HUES48 (cell line): ENCODE results near the gene SNAPC4.
"Not testable (repeated sequence)": the region's sequence is repeated elsewhere in the genome, so short reads cannot be mapped to it uniquely, and the experiment has no call there.

Source experiments
- H3K27ac ChIP-seq: one replicate; pipeline ENCODE4 v1.7.0; 2013; ENCODE audit warnings: low read depth, low read length, inconsistent platforms
- H3K27me3 ChIP-seq: 2 replicates; pipeline ENCODE4 v1.6.1; 2013; ENCODE audit warnings: mild to moderate bottlenecking, low read length; ENCODE audit not compliant: control insufficient read depth, insufficient read depth
- H3K36me3 ChIP-seq: 2 replicates; pipeline ENCODE4 v1.6.1; 2013; ENCODE audit warnings: low read length; ENCODE audit not compliant: control insufficient read depth, insufficient read depth
- H3K4me1 ChIP-seq: 2 replicates; pipeline ENCODE4 v1.6.1; 2013; ENCODE audit warnings: mild to moderate bottlenecking, low read length; ENCODE audit not compliant: control insufficient read depth, insufficient read depth
- H3K4me3 ChIP-seq: 2 replicates; pipeline ENCODE4 v1.5.1; 2013; ENCODE audit warnings: mild to moderate bottlenecking, low read depth, low read length
- H3K9ac ChIP-seq: 2 replicates; pipeline ENCODE4 v1.6.1; 2013; ENCODE audit warnings: mild to moderate bottlenecking, low read depth, low read length, moderate library complexity
- H3K9me3 ChIP-seq: 2 replicates; pipeline ENCODE4 v1.6.1; 2013; ENCODE audit warnings: low read length; ENCODE audit not compliant: control insufficient read depth, insufficient read depth

SNAPC4 gene

DNA sequence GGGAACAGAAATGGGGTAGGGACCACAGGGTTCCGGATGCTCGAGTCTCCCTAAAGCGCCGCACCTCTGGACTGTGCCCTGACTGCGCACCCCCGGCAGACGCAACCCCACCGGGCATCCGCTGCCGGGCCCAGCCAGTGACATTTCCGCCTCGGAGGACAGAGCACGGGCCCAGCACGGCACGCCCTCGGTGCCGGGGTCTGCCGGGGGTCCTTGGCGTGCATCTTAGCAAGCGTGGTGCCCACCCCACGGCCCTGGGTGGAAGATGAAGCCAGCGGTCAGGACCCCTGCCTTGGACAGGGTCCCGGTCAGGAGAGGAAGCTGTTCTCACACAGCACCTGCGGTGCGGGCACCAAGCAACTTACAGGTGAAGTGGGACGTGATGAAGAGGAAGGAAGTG, 32.6 kb upstream of the SNAPC4 start:
- H3K36me3 ChIP-seq, result peaks cover 19% of the 10 kb centered on the region

DNA sequence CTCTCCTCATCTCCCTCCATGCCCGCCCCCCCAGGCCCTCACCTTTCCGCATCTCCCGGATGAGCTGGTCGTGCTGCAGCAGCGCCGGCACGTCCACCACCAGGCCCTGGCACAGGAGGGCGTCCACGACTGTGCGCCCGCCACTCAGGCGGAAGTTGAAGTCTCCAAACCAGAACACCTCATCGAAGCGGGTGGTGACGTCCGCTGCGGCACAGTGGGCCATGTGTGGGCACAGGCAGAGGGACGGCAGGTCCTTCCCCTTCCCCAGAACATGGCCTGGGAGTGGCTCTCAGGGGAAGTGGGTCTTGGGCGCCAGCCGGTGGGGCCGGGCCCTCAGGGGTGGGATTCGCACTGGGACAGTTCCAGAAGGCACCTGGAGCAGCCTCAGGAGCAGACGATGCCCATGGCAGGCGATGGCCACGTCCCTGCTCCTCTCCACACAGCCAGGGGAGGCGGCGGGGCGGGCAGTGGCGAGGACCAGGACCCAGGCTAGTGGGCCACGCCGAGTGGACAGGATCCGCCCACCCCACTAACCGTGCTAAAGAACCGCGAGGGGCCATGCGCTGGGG, 31.9 kb upstream of the SNAPC4 start:
- Histone ChIP-seq H3K9me3 (no peaks in the 10 kb centered on the region), H3K4me3 (no peak overlapping the region), H3K9ac (no peak overlapping the region), H3K27ac (no peak overlapping the region), H3K36me3 (peaks cover 19% of the 10 kb centered on the region), H3K27me3 (no peaks in the 10 kb centered on the region), H3K4me1 (no peaks in the 10 kb centered on the region)

More for the DNA sequence above, 32.6 kb upstream of the SNAPC4 start:
- Histone ChIP-seq H3K9ac (no peak overlapping the region), H3K4me1 (no peaks in the 10 kb centered on the region), H3K9me3 (no peaks in the 10 kb centered on the region), H3K27me3 (no peaks in the 10 kb centered on the region), H3K4me3 (no peak overlapping the region), H3K27ac (no peak overlapping the region)

DNA sequence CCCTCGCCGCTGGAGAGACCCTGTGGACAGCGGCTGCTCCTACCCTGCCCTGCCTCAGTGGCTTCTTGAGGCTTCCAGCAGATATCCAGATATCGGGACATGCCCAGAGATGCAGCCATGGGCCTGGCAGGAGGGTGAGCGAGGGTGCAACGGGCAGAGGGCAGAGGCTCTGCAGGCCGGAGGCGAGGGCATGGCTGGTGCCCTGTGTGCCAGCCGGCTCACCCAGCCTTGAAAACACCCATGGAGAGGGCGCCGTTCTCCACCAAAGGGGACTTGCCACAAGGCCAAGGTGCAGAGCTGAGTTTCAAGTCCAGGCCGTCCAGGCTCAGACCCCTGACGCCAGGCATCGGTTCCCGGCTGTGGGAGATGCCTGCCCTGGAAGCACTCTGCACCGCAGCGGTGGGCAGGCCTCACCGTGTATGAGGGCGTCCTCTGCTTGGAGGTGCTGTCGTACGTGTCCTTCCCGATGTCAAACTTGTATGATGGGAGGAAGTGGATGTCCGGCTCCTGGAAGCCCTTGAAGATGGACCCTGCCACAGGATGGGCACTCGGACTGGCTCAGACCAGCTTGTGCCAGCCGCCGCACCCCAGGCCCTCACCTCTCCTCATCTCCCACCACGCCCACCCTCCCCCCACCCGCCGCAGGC, 30.7 kb upstream of the SNAPC4 start:
- Histone ChIP-seq H3K9ac (no peak overlapping the region), H3K27me3 (no peaks in the 10 kb centered on the region), H3K27ac (no peak overlapping the region), H3K9me3 (no peaks in the 10 kb centered on the region), H3K36me3 (peaks cover 19% of the 10 kb centered on the region), H3K4me3 (no peak overlapping the region), H3K4me1 (no peaks in the 10 kb centered on the region)

DNA sequence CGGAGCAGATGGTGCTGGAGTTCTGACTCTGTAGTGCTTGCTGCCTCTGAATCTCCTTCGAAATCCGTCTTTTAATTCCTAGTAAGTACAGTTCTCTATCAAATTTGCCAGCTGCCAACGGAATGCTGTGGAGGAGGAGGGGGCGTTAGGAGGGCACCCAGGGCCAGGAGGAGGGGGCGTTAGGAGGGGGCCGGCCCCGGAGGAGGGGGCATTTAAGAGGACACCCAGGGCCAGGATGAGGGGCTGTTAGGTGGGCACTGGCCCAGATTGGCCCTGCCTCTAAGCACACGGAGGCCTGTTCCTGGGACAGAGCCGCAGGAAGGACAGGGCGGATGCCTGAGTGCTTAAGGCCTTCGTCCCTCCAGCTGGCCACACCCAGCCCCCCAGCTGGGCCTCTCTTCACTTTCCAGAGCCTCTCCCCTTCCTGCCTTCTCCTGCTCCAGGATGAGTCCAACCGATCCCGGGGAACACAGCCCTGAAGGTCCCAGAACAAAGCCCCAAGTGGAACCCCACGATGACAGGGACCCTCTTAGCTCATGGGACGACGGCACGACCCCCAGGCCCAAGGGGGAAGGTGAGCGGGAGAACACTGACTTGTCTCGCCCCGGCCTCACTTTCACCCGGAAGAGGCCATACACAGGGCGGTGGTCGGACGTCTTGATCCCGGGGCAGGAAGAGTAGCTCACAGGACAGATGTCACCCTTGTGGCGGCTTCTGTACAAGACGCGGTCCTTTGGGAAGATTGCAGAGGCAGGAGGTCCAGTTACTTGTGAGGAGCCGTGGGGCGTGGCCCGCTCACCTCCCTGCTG, 29.9 kb upstream of the SNAPC4 start:
- Histone ChIP-seq H3K9ac (no peak overlapping the region), H3K4me1 (no peaks in the 10 kb centered on the region), H3K27ac (no peak overlapping the region), H3K4me3 (no peak overlapping the region), H3K27me3 (no peaks in the 10 kb centered on the region), H3K9me3 (no peaks in the 10 kb centered on the region), H3K36me3 (peaks cover 18% of the 10 kb centered on the region)

DNA sequence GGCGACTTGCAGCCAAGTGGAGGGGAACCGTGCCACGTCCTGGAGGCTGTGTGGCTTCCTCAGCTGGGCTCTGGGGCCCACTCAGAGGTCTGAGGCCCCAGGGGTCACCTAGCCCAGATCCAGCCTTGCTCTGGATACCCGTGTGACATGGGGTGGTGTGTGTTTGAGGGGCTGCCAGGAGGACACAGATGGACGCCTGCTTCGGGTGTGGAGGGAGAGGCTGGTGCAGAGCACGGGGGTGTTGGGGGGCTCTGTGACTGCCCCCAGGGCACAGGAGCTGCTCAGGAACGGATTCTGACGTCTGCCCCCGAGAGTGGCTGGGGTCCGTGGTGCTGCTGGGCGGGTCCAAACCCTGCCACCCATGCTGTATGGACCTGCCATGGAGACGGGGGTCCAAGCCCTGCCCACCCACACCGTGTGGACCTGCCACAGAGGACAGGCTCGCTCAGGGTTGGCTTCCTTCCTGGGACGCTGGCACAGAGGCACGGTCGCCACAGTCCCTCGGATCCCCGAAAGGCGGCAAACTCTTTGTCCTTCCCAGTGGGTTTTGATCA, 29.2 kb upstream of the SNAPC4 start:
- H3K4me3 ChIP-seq, result no peak overlapping the region

DNA sequence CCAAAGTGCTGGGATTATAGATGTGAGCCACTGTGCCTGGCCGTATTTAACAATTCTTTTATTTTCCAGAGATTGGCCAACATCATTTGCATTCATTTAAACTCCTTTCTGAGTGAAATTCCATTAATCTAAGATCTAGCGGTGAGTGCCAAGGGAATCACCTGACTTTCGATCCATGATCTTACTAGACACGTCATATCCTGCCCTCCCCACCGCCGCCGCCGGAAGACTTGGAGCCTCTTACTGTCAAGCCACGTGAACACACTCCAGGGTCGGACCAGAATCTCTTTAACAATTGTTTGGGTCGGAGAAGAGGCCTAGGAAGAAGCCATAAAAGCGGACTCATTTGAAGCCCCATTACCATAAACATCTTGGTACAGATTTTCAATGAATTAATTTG, 26.8 kb upstream of the SNAPC4 start:
- H3K36me3 ChIP-seq, result peaks cover 46% of the 10 kb centered on the region
- H3K4me3 ChIP-seq, result no peak overlapping the region
- no peak overlapping the region for H3K9ac ChIP-seq
- no peaks in the 10 kb centered on the region for H3K27me3 ChIP-seq
- H3K9me3 ChIP-seq, result no peaks in the 10 kb centered on the region
- H3K4me1 ChIP-seq, result no peaks in the 10 kb centered on the region
- H3K27ac ChIP-seq, result no peak overlapping the region

More for the DNA sequence above, 29.2 kb upstream of the SNAPC4 start:
- Histone ChIP-seq H3K27ac (no peak overlapping the region), H3K27me3 (no peaks in the 10 kb centered on the region), H3K9ac (no peak overlapping the region), H3K9me3 (no peaks in the 10 kb centered on the region), H3K36me3 (peaks cover 25% of the 10 kb centered on the region), H3K4me1 (no peaks in the 10 kb centered on the region)

DNA sequence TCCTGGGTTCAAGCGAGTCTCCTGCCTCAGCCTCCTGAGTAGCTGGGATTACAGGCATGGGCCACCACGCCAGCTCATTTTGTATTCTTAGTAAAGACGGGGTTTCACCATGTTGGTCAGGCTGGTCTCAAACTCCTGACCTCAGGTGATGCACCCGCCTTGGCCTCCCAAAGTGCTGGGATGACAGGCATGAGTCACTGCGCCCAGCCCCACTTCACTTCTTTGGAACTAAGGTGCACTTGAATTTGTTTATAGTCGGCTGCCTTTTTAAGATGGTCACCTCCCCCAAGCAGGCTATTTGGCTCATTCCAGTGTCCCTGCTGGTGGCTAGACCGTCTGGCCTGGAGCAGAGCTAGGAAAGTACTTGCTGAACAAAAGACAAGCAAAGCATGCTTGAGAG, 25.4 kb upstream of the SNAPC4 start:
- not testable (repeated sequence) for H3K9me3 ChIP-seq, H3K9ac ChIP-seq, H3K4me1 ChIP-seq, H3K4me3 ChIP-seq, H3K27me3 ChIP-seq, H3K27ac ChIP-seq
- peaks cover 54% of the 10 kb centered on the region for H3K36me3 ChIP-seq

DNA sequence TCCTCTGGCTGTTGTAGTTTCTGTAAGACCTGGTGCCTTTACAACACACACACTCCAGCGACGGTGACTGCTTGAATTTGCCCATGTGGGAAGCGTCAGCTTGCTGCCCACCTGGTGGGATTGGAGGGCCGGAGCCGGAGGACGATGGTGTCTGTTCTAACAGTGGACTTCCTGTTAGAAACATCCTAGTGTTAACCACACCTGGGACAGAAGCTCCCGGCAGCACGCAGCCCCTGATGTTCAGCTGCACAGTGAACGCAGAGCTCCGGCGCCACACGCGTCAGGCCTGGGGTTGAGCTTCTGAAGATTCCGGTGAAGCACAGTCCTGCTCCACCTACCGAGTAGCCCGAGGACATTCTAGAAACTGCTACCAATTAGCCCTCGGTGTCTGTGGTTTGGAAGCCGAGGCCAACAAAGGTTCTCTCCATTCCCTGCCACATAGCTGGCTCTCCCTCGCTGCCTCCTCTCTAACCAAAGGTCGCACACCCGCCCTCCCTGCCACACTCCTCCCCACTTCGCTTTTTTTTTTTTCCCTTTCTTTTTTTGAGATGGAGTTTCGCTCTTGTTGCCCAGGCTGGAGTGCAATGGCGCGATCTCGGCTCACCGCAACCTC, 24.9 kb upstream of the SNAPC4 start:
- Histone ChIP-seq H3K36me3 (peaks cover 55% of the 10 kb centered on the region), H3K9ac (no peak overlapping the region), H3K27ac (no peak overlapping the region), H3K4me1 (no peaks in the 10 kb centered on the region), H3K4me3 (no peak overlapping the region), H3K9me3 (no peaks in the 10 kb centered on the region), H3K27me3 (no peaks in the 10 kb centered on the region)

DNA sequence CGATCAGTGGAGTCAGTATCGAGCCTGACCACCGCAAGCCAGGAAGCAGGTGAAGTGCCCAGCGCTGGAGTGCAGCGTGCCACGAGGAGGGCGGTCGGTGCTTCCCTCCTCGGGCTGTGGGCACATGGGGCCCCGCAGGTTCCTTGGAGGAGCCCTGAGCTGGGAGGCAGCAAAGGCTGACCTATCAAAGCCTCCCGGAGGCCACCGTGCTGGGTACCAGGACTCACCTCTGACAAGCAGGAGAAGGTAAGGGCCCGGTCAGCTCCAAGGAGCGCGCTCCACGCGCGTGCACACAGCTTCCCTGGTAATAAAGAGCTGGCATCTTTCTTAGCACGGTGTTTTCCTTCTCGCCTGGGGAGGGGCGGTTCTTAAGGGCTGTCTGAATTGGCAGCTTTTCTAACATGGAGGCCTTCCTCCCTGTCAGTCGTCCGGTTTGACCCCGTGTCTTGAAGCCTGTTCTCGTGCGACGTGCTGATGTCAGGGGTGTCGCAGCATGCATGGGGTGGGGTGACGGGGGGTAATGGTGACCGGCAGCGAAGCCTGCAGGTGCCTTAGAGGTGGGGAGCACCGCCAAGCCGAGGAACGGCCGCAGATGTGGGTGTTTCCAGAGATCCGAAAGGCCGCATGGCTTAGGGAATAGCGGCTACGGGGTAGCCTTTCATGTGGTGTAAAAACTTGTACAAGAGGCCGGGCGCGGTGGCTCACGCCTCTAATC, 23.6 kb upstream of the SNAPC4 start:
- Histone ChIP-seq H3K27me3 (no peaks in the 10 kb centered on the region), H3K9ac (no peak overlapping the region), H3K36me3 (peaks cover 58% of the 10 kb centered on the region)

DNA sequence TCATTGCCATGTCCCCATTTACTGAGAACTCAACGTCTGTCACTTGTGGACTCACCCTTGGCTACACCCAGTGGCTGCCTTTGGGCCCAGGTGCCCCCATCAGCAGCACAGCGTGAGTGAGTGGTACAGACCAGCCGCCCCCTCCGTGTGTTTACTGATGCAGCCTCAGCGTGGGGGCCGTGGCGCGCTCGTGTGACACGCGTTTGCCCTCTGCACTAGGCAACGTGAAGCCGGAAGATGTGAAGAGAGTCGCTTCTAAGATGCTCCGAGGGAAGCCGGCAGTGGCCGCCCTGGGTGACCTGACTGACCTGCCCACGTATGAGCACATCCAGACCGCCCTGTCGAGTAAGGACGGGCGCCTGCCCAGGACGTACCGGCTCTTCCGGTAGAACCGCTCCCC, 22.9 kb upstream of the SNAPC4 start:
- Histone ChIP-seq H3K27me3 (no peaks in the 10 kb centered on the region), H3K36me3 (peaks cover 65% of the 10 kb centered on the region), H3K9me3 (no peaks in the 10 kb centered on the region), H3K27ac (no peak overlapping the region), H3K4me3 (no peak overlapping the region), H3K9ac (no peak overlapping the region), H3K4me1 (no peaks in the 10 kb centered on the region)

More for the DNA sequence above, 23.6 kb upstream of the SNAPC4 start:
- no peak overlapping the region for H3K27ac ChIP-seq
- no peaks in the 10 kb centered on the region for H3K4me1 ChIP-seq
- H3K9me3 ChIP-seq, result no peaks in the 10 kb centered on the region
- H3K4me3 ChIP-seq, result no peak overlapping the region
